HEK293 (cell line): ENCODE measurements around the gene MARCHF9.

Experiments
- CTCF ChIA-PET: fragments of 350-600 bp; formaldehyde crosslinking; extraction: SDS; loops from one replicate; lab custom pipeline; 2021; ENCODE audit warnings: antibody characterized with exemption; lab: Yijun Ruan, JAX
- POLR2A ChIA-PET: fragments of 300-600 bp; formaldehyde crosslinking; extraction: SDS; loops from one replicate; lab custom pipeline; 2020; ENCODE audit warnings: antibody characterized with exemption, inconsistent platforms; lab: Yijun Ruan, JAX
- H3K27ac ChIP-seq: fragments of 200-500 bp; sonication (Bioruptor generic); 2 replicates; pipeline ENCODE4 v1.5.1; 2014; ENCODE audit warnings: low read depth, low read length, control low read depth, inconsistent platforms; ENCODE audit errors: extremely low read depth
- H3K36me3 ChIP-seq, 2 experiments: fragments of 200-500 bp in 1 of 2; sonication (Bioruptor generic) in 1 of 2; 1 replicate in 1 of 2; 2 replicates in 1 of 2; pipeline ENCODE4 v1.5.1; 2014 to 2017; ENCODE audit warnings: inconsistent platforms in 2 of 2, low read length in 2 of 2; ENCODE audit not compliant: control insufficient read depth in 2 of 2, insufficient read depth in 1 of 2
- H3K4me1 ChIP-seq: fragments of 200-500 bp; sonication (Bioruptor generic); 2 replicates; pipeline ENCODE4 v1.5.1; 2014; ENCODE audit warnings: mild to moderate bottlenecking, low read length, inconsistent platforms; ENCODE audit not compliant: control insufficient read depth, insufficient read depth
- H3K4me3 ChIP-seq: 2 replicates; pipeline ENCODE4 v1.5.1; 2011; ENCODE audit warnings: low read depth, mild to moderate bottlenecking, control low read depth, low read length, moderate library complexity
- H3K9me3 ChIP-seq: fragments of 200-500 bp; sonication (Bioruptor generic); 2 replicates; pipeline ENCODE4 v1.5.1; 2014; ENCODE audit warnings: low read depth, low read length, inconsistent platforms; ENCODE audit not compliant: control insufficient read depth, insufficient read depth
- GLIS1 ChIP-seq: fragments of 450-650 bp; formaldehyde crosslinking; IDR thresholded peaks from 2 replicates; pipeline ENCODE4 v1.5.1; 2016; ENCODE audit warnings: missing biosample characterization, missing genetic modification characterization
- GLIS2 ChIP-seq: fragments of 450-650 bp; formaldehyde crosslinking; IDR thresholded peaks from 2 replicates; pipeline ENCODE4 v1.5.1; 2016; ENCODE audit warnings: missing biosample characterization, missing genetic modification characterization
- PRDM10 ChIP-seq: fragments of 450-650 bp; formaldehyde crosslinking; IDR thresholded peaks from 2 replicates; pipeline ENCODE4 v1.5.1; 2016; ENCODE audit warnings: missing biosample characterization, missing genetic modification characterization
- PRDM2 ChIP-seq: fragments of 450-650 bp; formaldehyde crosslinking; IDR thresholded peaks from 2 replicates; pipeline ENCODE4 v1.5.1; 2016; ENCODE audit warnings: missing biosample characterization, missing genetic modification characterization, borderline replicate concordance
- REPIN1 ChIP-seq: fragments of 450-650 bp; formaldehyde crosslinking; IDR thresholded peaks from 2 replicates; pipeline ENCODE4 v1.5.1; 2017; ENCODE audit warnings: missing biosample characterization, missing genetic modification characterization, low read depth
- REST ChIP-seq: fragments of 450-650 bp; formaldehyde crosslinking; IDR thresholded peaks from 2 replicates; pipeline ENCODE4 v1.5.1; 2016; ENCODE audit warnings: missing biosample characterization, missing genetic modification characterization
- SP2 ChIP-seq: fragments of 450-650 bp; formaldehyde crosslinking; IDR thresholded peaks from 2 replicates; pipeline ENCODE4 v1.5.1; 2016; ENCODE audit warnings: missing biosample characterization, missing genetic modification characterization
- ZEB2 ChIP-seq: fragments of 450-650 bp; formaldehyde crosslinking; IDR thresholded peaks from 2 replicates; pipeline ENCODE4 v1.5.1; 2016; ENCODE audit warnings: missing biosample characterization, missing genetic modification characterization
- ZFP69B ChIP-seq: fragments of 450-650 bp; formaldehyde crosslinking; IDR thresholded peaks from 2 replicates; pipeline ENCODE4 v1.5.1; 2016; ENCODE audit warnings: missing biosample characterization, missing genetic modification characterization
- ZIC2 ChIP-seq: fragments of 450-650 bp; formaldehyde crosslinking; IDR thresholded peaks from 2 replicates; pipeline ENCODE4 v1.5.1; 2016; ENCODE audit warnings: missing biosample characterization, missing genetic modification characterization
- ZNF112 ChIP-seq: fragments of 450-650 bp; formaldehyde crosslinking; IDR thresholded peaks from 2 replicates; pipeline ENCODE4 v1.5.0; 2017; ENCODE audit warnings: missing biosample characterization, missing genetic modification characterization
- ZNF354C ChIP-seq: fragments of 450-650 bp; formaldehyde crosslinking; IDR thresholded peaks from 2 replicates; pipeline ENCODE4 v1.5.1; 2016; ENCODE audit warnings: missing biosample characterization, missing genetic modification characterization, low read depth, borderline replicate concordance
- ZNF449 ChIP-seq: fragments of 450-650 bp; formaldehyde crosslinking; IDR thresholded peaks from 2 replicates; pipeline ENCODE4 v1.5.1; 2017; ENCODE audit warnings: missing biosample characterization, mild to moderate bottlenecking, missing genetic modification characterization, moderate library complexity
- ZNF600 ChIP-seq: fragments of 450-650 bp; formaldehyde crosslinking; IDR thresholded peaks from 2 replicates; pipeline ENCODE4 v1.5.1; 2016; ENCODE audit warnings: missing biosample characterization, missing genetic modification characterization
- ZXDB ChIP-seq: fragments of 450-650 bp; formaldehyde crosslinking; IDR thresholded peaks from 2 replicates; pipeline ENCODE4 v1.5.1; 2016; ENCODE audit warnings: missing biosample characterization, missing genetic modification characterization

Gene MARCHF9

GRCh38 chr12:57765003-57765697, 10.2 kb downstream of the MARCHF9 start (continued):
- TF ChIP-seq REST (tag by site-specific recombination) (0 out of 2 replicates have a peak, but pooled peaks have one; percentile 13), ZNF449 (0 out of 2 replicates have a peak, but pooled peaks have one; percentile 33)
- TF ChIP-seq, all 188 proteins: peak for 17

- Histone ChIP-seq H3K27ac (no peak overlapping the region), H3K36me3 (peaks cover 0 to 35% of the 10 kb centered on the region in 2 experiments; a peak in 2 of 3 replicates), H3K4me3 (peak overlapping the region; percentile 24), H3K9me3 (no peaks in the 10 kb centered on the region), H3K4me1 (peaks cover 15% of the 10 kb centered on the region)
- ChIA-PET POLR2A (interaction anchor here (0.7 to 2.5 kb wide), 6 partner anchors 9 to 128 kb away, joined by 3 to 8 read pairs (median 4); partner anchors contain the start of genes CDK4 and TSPAN31), CTCF (interaction anchor here (0.5 to 3.8 kb wide), 8 partner anchors 10 to 173 kb away, joined by 3 to 26 read pairs (median 4); partner anchors contain the start of genes MARCHF9 and TSFM)
- TF ChIP-seq PRDM2 (tag by site-specific recombination), result 0 out of 2 replicates have a peak, but pooled peaks have one; percentile 29
- TF ChIP-seq ZIC2 (tag by site-specific recombination), result peak; percentile 60
- no peak for TF ChIP-seq ZNF600 (tag by site-specific recombination)
- no peak for TF ChIP-seq REPIN1 (tag by site-specific recombination)
- TF ChIP-seq ZNF112 (tag by site-specific recombination), result no peak
- no peak for TF ChIP-seq ZNF354C (tag by site-specific recombination)
- no peak for TF ChIP-seq SP2 (tag by site-specific recombination)
- TF ChIP-seq GLIS2 (tag by site-specific recombination), result peak; percentile 62
- TF ChIP-seq ZXDB, result no peak
- no peak for TF ChIP-seq ZEB2
- TF ChIP-seq GLIS1 (tag by site-specific recombination), result peak; percentile 69
- no peak for TF ChIP-seq ZFP69B (tag by site-specific recombination)
- TF ChIP-seq PRDM10 (tag by site-specific recombination), result no peak
These were observed 11.0 kb downstream of the MARCHF9 start for GRCh38 chr12:57765698-57766463.
